ENCODE data around the gene ZNF557. TPM values are rescaled to one million over a fixed set of nuclear protein-coding genes. Genes with fewer than 3 reads are reported as not detected.

Gene ZNF557
- total and polyA plus RNA-seq, 2 of the 4 experiments (the other 2 are of a cell fraction) = 3.7 to 21.1 TPM

- H4K8ac ChIP-seq (ENCODE audit: low read depth in 2 of 2, low read length in 2 of 2) = no peak overlapping the region
- H3K36me3 ChIP-seq (ENCODE audit: control insufficient read depth, insufficient read depth, low read length) = peaks cover 24% of the 10 kb centered on the region
- ChIA-PET CTCF (no interaction called here), POLR2A (ENCODE audit: unreplicated experiment) (interaction anchor here (0.7 kb wide), 1 partner anchor 9 kb away, joined by 3 read pairs; no protein-coding TSS in a partner anchor)
- no peaks in the 10 kb centered on the region for H3K27me3 ChIP-seq (ENCODE audit: control insufficient read depth, insufficient read depth, low read length)
- WGBS, 2 experiments (ENCODE audit: extremely low coverage in 2 of 2, insufficient read length in 1 of 2) = 95% methylated on average over 4 of the region's 10 CpGs; no CpG with 5 or more reads in 1 of the 2 experiments
- no peak overlapping the region for H2BK120ac ChIP-seq (ENCODE audit: low read depth, low read length)
- H2AK9ac ChIP-seq (replicated peaks; ENCODE audit: low read depth, low read length, poor library complexity) = no peak overlapping the region
- in situ Hi-C loops (cut with MboI; ENCODE audit: low sequenced_read_pairs) (loop anchor here (25.0 kb wide), 1 partner anchor 692 kb away; no protein-coding TSS in a partner anchor), intact Hi-C loops (cut with micrococcal nuclease) (no loop called here), dilution Hi-C loops (cut with HindIII; ENCODE audit: low sequenced_read_pairs, unreplicated experiment) (no loop called here)
- H4K91ac ChIP-seq (ENCODE audit: insufficient read depth, low read depth, low read length) = no peak overlapping the region
- H2BK5ac ChIP-seq (ENCODE audit: low read depth, low read length, poor library complexity, severe bottlenecking) = no peak overlapping the region
- H3K18ac ChIP-seq (ENCODE audit: low read depth, low read length) = no peak overlapping the region
- H3K79me1 ChIP-seq (ENCODE audit: low read depth in 1 of 2, low read length in 2 of 2) = no peaks in the 10 kb centered on the region
- ATAC-seq (ENCODE audit: low read depth) = no peak
- no peak overlapping the region for H3K56ac ChIP-seq (ENCODE audit: extremely low read depth, insufficient read depth, low read length)
- H3K4me2 ChIP-seq (ENCODE audit: low read depth, low read length) = no peak overlapping the region
- no peaks in the 10 kb centered on the region for H3K9me1 ChIP-seq (ENCODE audit: insufficient read depth, low read length)
- TF ChIP-seq CEBPB (IDR thresholded peaks at IDR 0.05; ENCODE audit: low read depth, low read length) (no peak), MAFK (IDR thresholded peaks at IDR 0.05; ENCODE audit: low read depth, low read length) (no peak), CTCF (conservative IDR thresholded peaks at IDR 0.05; ENCODE audit: low read depth, low read length) (no peak), FOS (IDR thresholded peaks at IDR 0.05; ENCODE audit: low read depth, low read length) (no peak), USF2 (IDR thresholded peaks at IDR 0.05; ENCODE audit: low read depth, low read length) (no peak), POLR2A (IDR thresholded peaks at IDR 0.05; ENCODE audit: low read depth, low read length) (no peak), NFE2L2 (IDR thresholded peaks at IDR 0.05; ENCODE audit: low read depth, low read length) (no peak), BHLHE40 (IDR thresholded peaks at IDR 0.05; ENCODE audit: low read depth, low read length) (no peak), MAZ (IDR thresholded peaks at IDR 0.05; ENCODE audit: borderline replicate concordance, low read depth, low read length) (no peak), RFX5 (IDR thresholded peaks at IDR 0.05; ENCODE audit: low read depth, low read length) (no peak), SMC3 (IDR thresholded peaks at IDR 0.05; ENCODE audit: low read depth, low read length) (no peak), ELK1 (IDR thresholded peaks at IDR 0.05; ENCODE audit: borderline replicate concordance, low read depth, low read length) (no peak), RAD21 (IDR thresholded peaks at IDR 0.05; ENCODE audit: low read length) (no peak), MXI1 (IDR thresholded peaks at IDR 0.05; ENCODE audit: borderline replicate concordance, low read depth, low read length) (no peak), RCOR1 (IDR thresholded peaks at IDR 0.05; ENCODE audit: insufficient replicate concordance, low read length) (no peak)
- no peaks in the 10 kb centered on the region for H3K4me1 ChIP-seq (ENCODE audit: control insufficient read depth, insufficient read depth, low read length)
- no peak overlapping the region for H2BK15ac ChIP-seq (ENCODE audit: low read depth, low read length)
- H2AK5ac ChIP-seq (ENCODE audit: low read depth, low read length) = no peak overlapping the region
- no TSS peak for BruUV-seq (replicated peaks)
- no peak overlapping the region for H3K4ac ChIP-seq (ENCODE audit: low read depth, low read length)
- H4K5ac ChIP-seq (ENCODE audit: low read depth, low read length) = no peak overlapping the region
- peaks cover 2% of the 10 kb centered on the region; the same call in 1 of the 2 replicates for H3K9me3 ChIP-seq (ENCODE audit: control insufficient read depth, insufficient read depth, low read length)
- H3K4me3 ChIP-seq (ENCODE audit: insufficient read depth, low read depth, low read length) = no peak overlapping the region
- no peaks in the 10 kb centered on the region for H4K20me1 ChIP-seq (ENCODE audit: insufficient read depth, low read length)
- no peak overlapping the region for H2AFZ ChIP-seq (replicated peaks; ENCODE audit: low read length, poor library complexity)
- DNase-seq = no peak
- H3K9ac ChIP-seq (ENCODE audit: low read depth, low read length) = no peak overlapping the region
- no peak overlapping the region for H3K27ac ChIP-seq (ENCODE audit: insufficient read depth, low read length)
- no peak overlapping the region for H2BK20ac ChIP-seq (ENCODE audit: low read depth, low read length)
- no peak overlapping the region for H3K23ac ChIP-seq (ENCODE audit: low read depth, low read length)
- H3K14ac ChIP-seq (replicated peaks; ENCODE audit: low read depth, low read length) = no peak overlapping the region
These were observed 51.0 kb downstream of the ZNF557 start for GRCh38 chr19:7120499-7120898.

Measured in IMR-90 (cell line).